ENCODE measurements around the gene L3MBTL4.

GRCh38 chr18:6021306-6022073, 393.2 kb downstream of the L3MBTL4 start:
- TF ChIP-seq CTCF (IDR thresholded peaks at IDR 0.05), result no peak
- TF ChIP-seq POLR2A (IDR thresholded peaks at IDR 0.05), result no peak
